K562 (cell line): Measurements from ENCODE around the gene NAB1. TPM values are rescaled to one million over a fixed set of nuclear protein-coding genes. Genes with fewer than 3 reads are reported as not detected.

Source experiments
- EGR1 ChIP-seq: fragments of 450-650 bp; conservative IDR thresholded peaks from 2 replicates; pipeline ENCODE4 v1.6.1; 2017; ENCODE audit warnings: mild to moderate bottlenecking
- GATAD2B ChIP-seq: fragments of 450-650 bp; IDR thresholded peaks from 2 replicates; pipeline ENCODE4 v1.6.1; 2017; ENCODE audit warnings: mild to moderate bottlenecking, borderline replicate concordance
- JUND ChIP-seq, 2 experiments: IDR thresholded peaks; 2 replicates in 1 of 2; 3 replicates in 1 of 2; pipeline ENCODE4 v1.6.1; 2011; ENCODE audit warnings: borderline replicate concordance in 2 of 2, low read depth in 2 of 2, low read length in 2 of 2, improper control_type of control experiment in 1 of 2, missing biosample characterization in 1 of 2, missing genetic modification characterization in 1 of 2, missing genetic modification reagents in 1 of 2
- KLF1 ChIP-seq: fragments of 450-650 bp; IDR thresholded peaks from 2 replicates; pipeline ENCODE4 v1.6.1; 2016; ENCODE audit warnings: missing genetic modification characterization, missing compliant biosample characterization
- NCOA6 ChIP-seq: fragments of 450-650 bp; IDR thresholded peaks from 2 replicates; pipeline ENCODE4 v1.6.1; 2017; ENCODE audit warnings: mild to moderate bottlenecking
- NONO ChIP-seq, 2 experiments: fragments of 200-400 bp in 1 of 2; fragments of 450-650 bp in 1 of 2; formaldehyde crosslinking in 1 of 2; IDR thresholded peaks; 2 replicates each; pipeline ENCODE4 v1.6.1; 2017; ENCODE audit warnings: low read depth in 2 of 2, mild to moderate bottlenecking in 2 of 2, moderate library complexity in 2 of 2, low read length in 1 of 2
- PHF20 ChIP-seq: fragments of 450-650 bp; IDR thresholded peaks from 2 replicates; pipeline ENCODE4 v1.6.1; 2018; ENCODE audit not compliant: partially characterized antibody
- PURB ChIP-seq: sonication (generic); formaldehyde crosslinking; IDR thresholded peaks from 2 replicates; pipeline ENCODE4 v1.9.0; 2021; ENCODE audit warnings: low read depth, mild to moderate bottlenecking, missing genetic modification reagents
- RUNX1 ChIP-seq: sonication (generic); IDR thresholded peaks from 2 replicates; pipeline ENCODE4 v1.6.1; 2016; ENCODE audit warnings: antibody characterized with exemption, low read depth
- SRSF9 ChIP-seq: fragments of 200-400 bp; formaldehyde crosslinking; IDR thresholded peaks from 2 replicates; pipeline ENCODE4 v1.6.1; 2017; ENCODE audit warnings: low read depth, low read length, borderline replicate concordance
- TEAD1 ChIP-seq, 2 experiments: fragments of 450-650 bp in 1 of 2; sonication (generic) in 1 of 2; formaldehyde crosslinking; IDR thresholded peaks; 2 replicates each; pipeline versions ENCODE4 v1.4.0 to v1.8.0; 2020 to 2022; ENCODE audit warnings: mild to moderate bottlenecking in 2 of 2, missing genetic modification reagents in 1 of 2
- XRCC3 ChIP-seq: fragments of 450-650 bp; IDR thresholded peaks from 2 replicates; pipeline ENCODE4 v1.6.1; 2017; ENCODE audit warnings: mild to moderate bottlenecking, moderate library complexity
- ZNF584 ChIP-seq: fragments of 200-800 bp; sonication (Bioruptor generic); IDR thresholded peaks from 2 replicates; pipeline ENCODE4 v1.6.1; 2016; ENCODE audit warnings: low read depth, mild to moderate bottlenecking, missing genetic modification characterization, missing compliant biosample characterization
- ZNF586 ChIP-seq: fragments of 450-650 bp; formaldehyde crosslinking; conservative IDR thresholded peaks from 2 replicates; pipeline ENCODE4 v1.4.0; 2020; ENCODE audit warnings: mild to moderate bottlenecking, moderate library complexity
- ZNF79 ChIP-seq: fragments of 250-450 bp; sonication (Bioruptor Pico); IDR thresholded peaks from 2 replicates; pipeline ENCODE4 v1.4.0; 2020; ENCODE audit warnings: low read depth, mild to moderate bottlenecking, moderate library complexity
- polyA plus RNA-seq, 8 experiments: library from polyadenylated mRNA; depleted of rRNA in 4 of 8; stranded (reverse) in 5 of 8; unstranded in 3 of 8; fragments of >200 nt; fragmentation: Nextera tagmentation in 2 of 8; fragmentation: Illumina TruSeq in 1 of 8; extraction: Ambion mirVana in 2 of 8; extraction: Trizol in 1 of 8; gene quantifications; 2 replicates each; pipeline versions ENCODE4 v1.2.1 to v1.2.3, GENCODE V29; 2011 to 2014; ENCODE audit warnings: inconsistent platforms in 1 of 8, missing spikeins in 1 of 8
- total RNA-seq, 7 experiments: library from RNA; depleted of rRNA in 6 of 7; stranded (reverse); fragments of >200 nt in 6 of 7; fragmentation: Illumina TruSeq in 2 of 7; extraction: Trizol in 2 of 7; gene quantifications; 2 replicates each; pipeline versions ENCODE4 v1.2.1 to v1.2.3, GENCODE V29; 2011 to 2021; ENCODE audit warnings: low replicate concordance in 1 of 7
- TF ChIP-seq, protein P1 (sequence below): fragments of 450-650 bp; IDR thresholded peaks from 2 replicates; pipeline ENCODE4 v1.6.1; 2016; ENCODE audit warnings: missing biosample characterization, missing genetic modification characterization
- TF ChIP-seq, protein P2 (sequence below): IDR thresholded peaks from 2 replicates; pipeline ENCODE4 v1.6.1; 2011; ENCODE audit warnings: borderline replicate concordance, low read depth, mild to moderate bottlenecking, moderate library complexity, low read length; ENCODE audit not compliant: insufficient read depth, poor library complexity, severe bottlenecking
- TF ChIP-seq, protein P3 (sequence below): sonication (generic); formaldehyde crosslinking; IDR thresholded peaks from 2 replicates; pipeline ENCODE4 v1.8.0; 2022; ENCODE audit warnings: mild to moderate bottlenecking, missing genetic modification reagents

The NAB1 gene
- total and polyA plus RNA-seq, 9 of the 15 experiments (the other 6 are each of a cell fraction or from before 2014, with no cell fraction given), result 3.1 to 23.0 (median 16.3) TPM

DNA sequence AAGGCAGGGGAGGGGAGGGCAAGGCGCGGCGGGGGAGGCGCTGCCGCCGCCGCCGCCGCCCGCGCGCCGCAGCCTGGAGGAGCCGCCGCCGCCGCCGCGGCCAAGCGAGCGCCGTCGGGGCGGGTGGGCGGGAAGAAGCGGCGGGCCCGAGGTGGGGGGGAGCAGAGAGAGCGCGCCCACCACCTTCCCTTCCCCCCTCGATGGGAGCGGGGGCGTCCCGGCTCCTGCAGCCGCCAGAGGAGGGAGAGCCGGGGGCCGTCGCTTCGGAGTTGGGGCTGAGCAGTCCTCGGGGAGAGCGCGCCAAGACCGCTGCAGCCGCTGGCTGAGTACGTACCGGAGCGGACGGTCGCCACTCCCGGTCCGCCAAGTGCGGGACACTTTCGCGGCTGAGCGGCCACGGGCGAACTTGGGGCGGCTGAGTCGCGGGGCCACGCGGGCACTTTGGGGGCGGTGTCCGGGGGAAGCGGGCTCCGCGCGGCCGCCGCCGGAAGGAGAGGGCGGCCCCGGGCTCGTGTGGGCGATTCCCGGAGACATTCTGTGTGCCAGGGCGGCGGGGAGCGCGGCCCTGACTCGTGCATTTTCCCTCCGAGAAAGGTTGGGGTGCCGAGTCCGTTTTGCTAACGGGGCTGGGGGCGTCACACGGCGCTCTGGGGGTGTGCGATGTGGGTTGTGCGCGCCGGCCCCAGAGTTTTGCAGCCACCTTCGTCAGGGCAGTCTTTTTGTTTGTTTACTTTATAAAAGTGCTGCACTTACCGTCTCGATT lies at the start of gene NAB1 (continued):
- TF ChIP-seq, protein P1, sequence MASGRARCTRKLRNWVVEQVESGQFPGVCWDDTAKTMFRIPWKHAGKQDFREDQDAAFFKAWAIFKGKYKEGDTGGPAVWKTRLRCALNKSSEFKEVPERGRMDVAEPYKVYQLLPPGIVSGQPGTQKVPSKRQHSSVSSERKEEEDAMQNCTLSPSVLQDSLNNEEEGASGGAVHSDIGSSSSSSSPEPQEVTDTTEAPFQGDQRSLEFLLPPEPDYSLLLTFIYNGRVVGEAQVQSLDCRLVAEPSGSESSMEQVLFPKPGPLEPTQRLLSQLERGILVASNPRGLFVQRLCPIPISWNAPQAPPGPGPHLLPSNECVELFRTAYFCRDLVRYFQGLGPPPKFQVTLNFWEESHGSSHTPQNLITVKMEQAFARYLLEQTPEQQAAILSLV, result no peak
- TF ChIP-seq KLF1 (no peak), NONO (IDR thresholded peaks at IDR 0.05; ENCODE audit: low read depth in 2 of 2, low read length in 1 of 2) (peak in 1 of 2 experiments; percentile 40; a peak in 1 of 4 replicates), SRSF9 (no peak), ZNF584 (no peak), ZNF79 (no peak), XRCC3 (no peak), NCOA6 (peak; percentile 42; the same call in 1 of the 2 replicates), PHF20 (no peak), PURB (CRISPR knock-in tag) (no peak), TEAD1 (CRISPR knock-in tag; IDR thresholded peaks at IDR 0.05) (no peak), EGR1 (peak; percentile 85), ZNF586 (CRISPR knock-in tag) (no peak), JUND (IDR thresholded peaks at IDR 0.05; ENCODE audit: borderline replicate concordance, low read depth, low read length) (no peak), JUND (tag; IDR thresholded peaks at IDR 0.05; ENCODE audit: borderline replicate concordance, low read depth, low read length) (no peak), RUNX1 (no peak), GATAD2B (no peak)
- TF ChIP-seq, protein P2, sequence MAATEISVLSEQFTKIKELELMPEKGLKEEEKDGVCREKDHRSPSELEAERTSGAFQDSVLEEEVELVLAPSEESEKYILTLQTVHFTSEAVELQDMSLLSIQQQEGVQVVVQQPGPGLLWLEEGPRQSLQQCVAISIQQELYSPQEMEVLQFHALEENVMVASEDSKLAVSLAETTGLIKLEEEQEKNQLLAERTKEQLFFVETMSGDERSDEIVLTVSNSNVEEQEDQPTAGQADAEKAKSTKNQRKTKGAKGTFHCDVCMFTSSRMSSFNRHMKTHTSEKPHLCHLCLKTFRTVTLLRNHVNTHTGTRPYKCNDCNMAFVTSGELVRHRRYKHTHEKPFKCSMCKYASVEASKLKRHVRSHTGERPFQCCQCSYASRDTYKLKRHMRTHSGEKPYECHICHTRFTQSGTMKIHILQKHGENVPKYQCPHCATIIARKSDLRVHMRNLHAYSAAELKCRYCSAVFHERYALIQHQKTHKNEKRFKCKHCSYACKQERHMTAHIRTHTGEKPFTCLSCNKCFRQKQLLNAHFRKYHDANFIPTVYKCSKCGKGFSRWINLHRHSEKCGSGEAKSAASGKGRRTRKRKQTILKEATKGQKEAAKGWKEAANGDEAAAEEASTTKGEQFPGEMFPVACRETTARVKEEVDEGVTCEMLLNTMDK, result no peak
- TF ChIP-seq, protein P3, sequence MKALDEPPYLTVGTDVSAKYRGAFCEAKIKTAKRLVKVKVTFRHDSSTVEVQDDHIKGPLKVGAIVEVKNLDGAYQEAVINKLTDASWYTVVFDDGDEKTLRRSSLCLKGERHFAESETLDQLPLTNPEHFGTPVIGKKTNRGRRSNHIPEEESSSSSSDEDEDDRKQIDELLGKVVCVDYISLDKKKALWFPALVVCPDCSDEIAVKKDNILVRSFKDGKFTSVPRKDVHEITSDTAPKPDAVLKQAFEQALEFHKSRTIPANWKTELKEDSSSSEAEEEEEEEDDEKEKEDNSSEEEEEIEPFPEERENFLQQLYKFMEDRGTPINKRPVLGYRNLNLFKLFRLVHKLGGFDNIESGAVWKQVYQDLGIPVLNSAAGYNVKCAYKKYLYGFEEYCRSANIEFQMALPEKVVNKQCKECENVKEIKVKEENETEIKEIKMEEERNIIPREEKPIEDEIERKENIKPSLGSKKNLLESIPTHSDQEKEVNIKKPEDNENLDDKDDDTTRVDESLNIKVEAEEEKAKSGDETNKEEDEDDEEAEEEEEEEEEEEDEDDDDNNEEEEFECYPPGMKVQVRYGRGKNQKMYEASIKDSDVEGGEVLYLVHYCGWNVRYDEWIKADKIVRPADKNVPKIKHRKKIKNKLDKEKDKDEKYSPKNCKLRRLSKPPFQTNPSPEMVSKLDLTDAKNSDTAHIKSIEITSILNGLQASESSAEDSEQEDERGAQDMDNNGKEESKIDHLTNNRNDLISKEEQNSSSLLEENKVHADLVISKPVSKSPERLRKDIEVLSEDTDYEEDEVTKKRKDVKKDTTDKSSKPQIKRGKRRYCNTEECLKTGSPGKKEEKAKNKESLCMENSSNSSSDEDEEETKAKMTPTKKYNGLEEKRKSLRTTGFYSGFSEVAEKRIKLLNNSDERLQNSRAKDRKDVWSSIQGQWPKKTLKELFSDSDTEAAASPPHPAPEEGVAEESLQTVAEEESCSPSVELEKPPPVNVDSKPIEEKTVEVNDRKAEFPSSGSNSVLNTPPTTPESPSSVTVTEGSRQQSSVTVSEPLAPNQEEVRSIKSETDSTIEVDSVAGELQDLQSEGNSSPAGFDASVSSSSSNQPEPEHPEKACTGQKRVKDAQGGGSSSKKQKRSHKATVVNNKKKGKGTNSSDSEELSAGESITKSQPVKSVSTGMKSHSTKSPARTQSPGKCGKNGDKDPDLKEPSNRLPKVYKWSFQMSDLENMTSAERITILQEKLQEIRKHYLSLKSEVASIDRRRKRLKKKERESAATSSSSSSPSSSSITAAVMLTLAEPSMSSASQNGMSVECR, result peak; percentile 8; the same call in 1 of the 2 replicates
